Activated gamma-delta T cell (primary cell): ENCODE results near the gene PAXX.

Source experiments
- DNase-seq: peaks from one replicate; lab custom pipeline; 2025; lab: John Stamatoyannopoulos, UW

The PAXX gene

GRCh38 chr9:136968333-136969127 lies 23.7 kb upstream of the PAXX start:
- DNase-seq = no peak

- DNase-seq = no peak
These were observed 23.1 kb upstream of the PAXX start for GRCh38 chr9:136969150-136969549.

GRCh38 chr9:136969774-136970173 lies 22.4 kb upstream of the PAXX start:
- DNase-seq = no peak

GRCh38 chr9:136970361-136970760 lies 21.9 kb upstream of the PAXX start:
- DNase-seq = no peak

GRCh38 chr9:136971746-136972145 lies 20.5 kb upstream of the PAXX start:
- no peak for DNase-seq

- DNase-seq = no peak
These were observed 19.9 kb upstream of the PAXX start for GRCh38 chr9:136972335-136972734.

- DNase-seq = no peak
These were observed 19.5 kb upstream of the PAXX start for GRCh38 chr9:136972743-136973142.

- DNase-seq = no peak
These were observed 18.3 kb upstream of the PAXX start for GRCh38 chr9:136973618-136974617.

- no peak for DNase-seq
These were observed 17.2 kb upstream of the PAXX start for GRCh38 chr9:136974817-136975535.

GRCh38 chr9:136975644-136976043 lies 16.6 kb upstream of the PAXX start:
- DNase-seq = no peak

- DNase-seq = no peak
These were observed 15.0 kb upstream of the PAXX start, which contains the start of gene PTGDS for GRCh38 chr9:136977223-136977622. PTGDS (plus strand) TSS chr9:136977504; CDS start chr9:136977579, 75 bp downstream.

GRCh38 chr9:136977649-136978072 lies 14.6 kb upstream of the PAXX start:
- DNase-seq = no peak

GRCh38 chr9:136978073-136978864 lies 14.0 kb upstream of the PAXX start:
- peak; percentile 75 for DNase-seq

GRCh38 chr9:136978865-136979544 lies 13.2 kb upstream of the PAXX start:
- DNase-seq = no peak

GRCh38 chr9:136979769-136980587 lies 12.2 kb upstream of the PAXX start:
- DNase-seq = no peak

- no peak for DNase-seq
These were observed 11.3 kb upstream of the PAXX start for GRCh38 chr9:136980669-136981478.

GRCh38 chr9:136981588-136982231 lies 10.5 kb upstream of the PAXX start:
- no peak for DNase-seq
